Right lobe of liver (tissue), 4 donors: Measurements from ENCODE around the gene PKM.

Experiments used
- CTCF ChIP-seq, 4 donors: fragments of 200-600 bp in 3 of 4; fragments of 450-650 bp in 1 of 4; IDR thresholded peaks; one replicate each; pipeline versions ENCODE4 v1.5.1 to v1.8.0; 2016 to 2022; ENCODE audit warnings: antibody characterized with exemption in 4 of 4, mild to moderate bottlenecking in 2 of 4
- POLR2A ChIP-seq: fragments of 450-650 bp; IDR thresholded peaks from one replicate; pipeline ENCODE4 v1.6.1; 2017; ENCODE audit warnings: antibody characterized with exemption, mild to moderate bottlenecking
- donor health status: DM: no; HTN: no; CAD: no.
- donor health status: DM: no; HTN: no; CAD: no.
- donor health status: DM: no; HTN: yes; CAD: no.

GRCh38 chr15:72161361-72162132 is 69.4 kb downstream of the PKM start:
- no peak for TF ChIP-seq POLR2A
- no peak for TF ChIP-seq CTCF (IDR thresholded peaks at IDR 0.05)
